Activated naive CD4-positive, alpha-beta T cell treated with anti-CD3 and anti-CD28 coated beads for 36 hours (primary cell): Measurements from ENCODE around the gene NELL1. TPM values are rescaled to one million over a fixed set of nuclear protein-coding genes. Genes with fewer than 3 reads are reported as not detected.

Experiments used
- CTCF ChIA-PET: fragments of 350-600 bp; sonication (Branson Sonifier 250); formaldehyde crosslinking; loops from one replicate; lab custom pipeline; 2021; ENCODE audit warnings: antibody characterized with exemption; lab: Charles Lee
- DNase-seq: peaks from one replicate; pipeline ENCODE4 v3.0.0-alpha.2; 2020
- H3K27ac Mint-ChIP-seq: one replicate; pipeline ENCODE4 v1.8.0; 2021; ENCODE audit warnings: mild to moderate bottlenecking, mixed read lengths
- H3K27me3 Mint-ChIP-seq: one replicate; pipeline ENCODE4 v1.8.0; 2021; ENCODE audit warnings: low read depth, mixed read lengths
- H3K36me3 Mint-ChIP-seq: one replicate; pipeline ENCODE4 v1.8.0; 2021; ENCODE audit warnings: low read depth, mixed read lengths
- H3K4me1 Mint-ChIP-seq: one replicate; pipeline ENCODE4 v1.8.0; 2021; ENCODE audit warnings: low read depth, mixed read lengths
- H3K4me3 Mint-ChIP-seq: one replicate; pipeline ENCODE4 v1.8.0; 2021; ENCODE audit warnings: mild to moderate bottlenecking, moderate library complexity, mixed read lengths
- H3K9me3 Mint-ChIP-seq: one replicate; pipeline ENCODE4 v1.8.0; 2021; ENCODE audit warnings: mixed read lengths
- intact Hi-C: fragments of 100-400 bp; cut with micrococcal nuclease; formaldehyde crosslinking; loops from one replicate; pipeline ENCODE4 v1.15.1; 2023
- total RNA-seq, 2 experiments: library from RNA; stranded (reverse); gene quantifications; one replicate each; pipeline ENCODE4 v1.2.3, GENCODE V29; 2021

The NELL1 gene
- total RNA-seq, 2 experiments from 2014 or later, result not detected

DNA sequence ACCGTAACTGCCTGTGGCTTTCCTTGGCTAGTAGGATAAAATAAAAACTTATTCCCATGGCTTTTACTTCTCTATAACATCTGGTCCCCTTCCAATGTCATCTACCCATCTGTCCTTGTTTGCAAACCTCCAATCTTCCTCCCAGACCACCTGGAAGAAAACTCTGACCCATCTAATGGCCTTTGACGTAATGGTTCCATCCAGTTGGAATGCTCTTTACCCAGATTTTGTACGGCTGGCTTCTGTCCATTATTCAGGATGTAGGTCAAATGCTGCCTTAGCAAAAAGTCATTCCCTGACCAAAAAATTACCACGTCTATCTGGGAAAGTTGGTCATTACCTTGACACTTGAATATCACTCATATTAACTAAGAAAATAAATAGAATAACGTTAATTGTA lies 945.6 kb downstream of the NELL1 start:
- Mint-ChIP-seq H3K27me3 (no peaks in the 10 kb centered on the region), H3K36me3 (no peaks in the 10 kb centered on the region), H3K27ac (no peak overlapping the region), H3K9me3 (peaks cover 6% of the 10 kb centered on the region), H3K4me3 (no peak overlapping the region), H3K4me1 (no peaks in the 10 kb centered on the region)
- intact Hi-C loops, result no loop called here
- DNase-seq, result no peak
- CTCF ChIA-PET, result no interaction called here

DNA sequence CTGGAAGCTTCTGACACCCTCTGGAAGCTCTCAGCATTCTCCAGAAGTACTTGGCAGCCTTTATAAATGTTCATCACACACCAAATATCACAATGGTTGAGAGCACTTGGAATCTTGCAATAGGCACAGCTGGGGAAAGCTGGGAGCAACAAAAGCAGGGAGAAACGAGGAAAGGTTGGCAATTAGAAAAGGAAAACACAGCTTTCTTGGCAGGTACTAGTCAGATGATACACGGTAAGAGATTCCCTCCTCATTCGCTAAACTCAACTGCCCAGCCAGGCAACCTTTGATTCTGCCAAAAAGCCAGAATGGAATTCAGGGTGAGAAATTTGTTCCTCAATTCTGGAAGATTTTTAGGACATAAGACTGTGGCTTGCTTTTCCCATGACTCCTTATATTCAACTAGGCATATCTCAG lies 946.6 kb downstream of the NELL1 start:
- Mint-ChIP-seq H3K27ac (no peak overlapping the region), H3K9me3 (peaks cover 2% of the 10 kb centered on the region), H3K4me3 (no peak overlapping the region), H3K27me3 (no peaks in the 10 kb centered on the region), H3K36me3 (no peaks in the 10 kb centered on the region), H3K4me1 (no peaks in the 10 kb centered on the region)
- intact Hi-C loops, result no loop called here
- CTCF ChIA-PET, result interaction anchor here (0.8 kb wide), 1 partner anchor 104 kb away, joined by 3 read pairs; no protein-coding TSS in a partner anchor
- DNase-seq, result no peak

DNA sequence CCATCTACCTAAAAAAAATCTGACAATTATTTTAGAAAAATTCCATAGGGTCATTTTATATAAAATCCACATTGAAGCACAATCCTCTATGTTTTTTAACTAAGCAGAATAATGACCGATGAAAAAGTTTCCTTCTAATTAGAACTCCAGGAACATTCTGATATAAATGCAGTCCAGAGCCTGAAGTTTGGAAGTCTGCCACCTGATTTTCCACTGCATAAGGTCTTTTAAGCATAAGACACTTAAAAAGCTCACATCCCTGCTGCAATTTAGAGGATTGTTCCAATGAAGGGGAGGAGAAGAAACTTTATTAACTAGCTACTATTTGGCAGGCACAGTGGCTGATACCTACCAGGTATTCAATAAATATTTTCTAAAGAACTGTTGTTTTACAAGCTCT lies 953.2 kb downstream of the NELL1 start:
- H3K27me3 Mint-ChIP-seq, result no peaks in the 10 kb centered on the region
- H3K4me3 Mint-ChIP-seq, result no peak overlapping the region
- no peaks in the 10 kb centered on the region for H3K4me1 Mint-ChIP-seq
- intact Hi-C loops, result no loop called here
- no peak for DNase-seq
- no peak overlapping the region for H3K27ac Mint-ChIP-seq
- no peaks in the 10 kb centered on the region for H3K9me3 Mint-ChIP-seq
- H3K36me3 Mint-ChIP-seq, result no peaks in the 10 kb centered on the region
- CTCF ChIA-PET, result no interaction called here

DNA sequence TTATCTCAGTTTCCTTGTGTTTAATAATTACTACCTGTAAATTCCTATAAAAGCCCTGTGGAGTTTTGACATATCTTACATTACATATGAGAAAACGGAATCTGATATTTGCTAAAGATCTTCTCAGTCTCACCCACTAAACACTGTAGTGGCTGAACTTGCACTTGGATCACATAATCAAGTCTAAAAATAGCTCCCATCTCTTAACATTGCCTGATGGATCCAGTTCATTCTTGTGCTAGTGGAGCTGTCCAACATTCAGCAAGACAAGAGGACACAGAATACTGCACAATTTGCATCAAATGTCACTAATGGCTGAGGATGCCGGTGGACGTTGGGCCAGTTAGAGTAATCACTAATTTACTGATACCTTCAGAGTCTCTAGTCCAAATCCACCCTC lies 953.6 kb downstream of the NELL1 start:
- CTCF ChIA-PET, result no interaction called here
- Mint-ChIP-seq H3K27ac (no peak overlapping the region), H3K4me1 (no peaks in the 10 kb centered on the region), H3K36me3 (no peaks in the 10 kb centered on the region), H3K9me3 (no peaks in the 10 kb centered on the region), H3K4me3 (no peak overlapping the region), H3K27me3 (no peaks in the 10 kb centered on the region)
- DNase-seq, result no peak
- intact Hi-C loops, result no loop called here

Other genes with a start within 250 kb of the NELL1 start
- gene SLC6A5, start 70.0 kb upstream of the NELL1 start, total RNA-seq, result not detected